Measurements from ENCODE around the gene KANSL1. TPM values are rescaled to one million over a fixed set of nuclear protein-coding genes. Genes with fewer than 3 reads are reported as not detected.
A peak's percentile ranks its signal among the peaks of the same experiment; 100 is the strongest.

Gene KANSL1
- polyA plus RNA-seq, 1 donor from 2014 or later, result 16.4 TPM

- no peaks in the 10 kb centered on the region for H3K36me3 Mint-ChIP-seq
- H3K4me3 Mint-ChIP-seq, result no peak overlapping the region
- no peaks in the 10 kb centered on the region for H3K9me3 Mint-ChIP-seq
- H3K27me3 Mint-ChIP-seq, result no peaks in the 10 kb centered on the region
- H3K27ac Mint-ChIP-seq, result no peak overlapping the region
- peaks cover 4 to 10% (median 5%) of the 10 kb centered on the region in 3 donors for H3K4me1 Mint-ChIP-seq
These were observed 136.4 kb downstream of the KANSL1 start for GRCh38 chr17:46056800-46057304.

- peaks cover 4 to 13% (median 6%) of the 10 kb centered on the region in 3 donors for H3K4me1 Mint-ChIP-seq
- no peak overlapping the region for H3K27ac Mint-ChIP-seq
- no peak overlapping the region for H3K4me3 Mint-ChIP-seq
- H3K9me3 Mint-ChIP-seq, result no peaks in the 10 kb centered on the region
- no peaks in the 10 kb centered on the region for H3K36me3 Mint-ChIP-seq
- no peaks in the 10 kb centered on the region for H3K27me3 Mint-ChIP-seq
These were observed 139.2 kb downstream of the KANSL1 start for GRCh38 chr17:46053911-46054534.

- Mint-ChIP-seq H3K9me3 (no peaks in the 10 kb centered on the region), H3K4me1 (peaks cover 4 to 6% (median 5%) of the 10 kb centered on the region in 3 donors), H3K27me3 (no peaks in the 10 kb centered on the region), H3K27ac (peak overlapping the region in 2 of 3 donors; percentile 42 to 43), H3K36me3 (peaks cover under 1% of the 10 kb centered on the region), H3K4me3 (no peak overlapping the region)
These were observed 143.6 kb downstream of the KANSL1 start for GRCh38 chr17:46049656-46050055.

- Mint-ChIP-seq H3K9me3 (no peaks in the 10 kb centered on the region), H3K27ac (no peak overlapping the region), H3K36me3 (peaks cover 2% of the 10 kb centered on the region)
These were observed 145.4 kb downstream of the KANSL1 start for GRCh38 chr17:46047856-46048255.

GRCh38 chr17:46047398-46047797 lies 145.8 kb downstream of the KANSL1 start:
- no peak overlapping the region for H3K27ac Mint-ChIP-seq
- H3K36me3 Mint-ChIP-seq, result peaks cover 2% of the 10 kb centered on the region

More at GRCh38 chr17:46047856-46048255, 145.4 kb downstream of the KANSL1 start:
- no peaks in the 10 kb centered on the region for H3K27me3 Mint-ChIP-seq
- peak overlapping the region in 1 of 4 donors; percentile 67 for H3K4me3 Mint-ChIP-seq
- H3K4me1 Mint-ChIP-seq, result peaks cover 2 to 5% (median 5%) of the 10 kb centered on the region in 3 donors

GRCh38 chr17:46046957-46047356 lies 146.3 kb downstream of the KANSL1 start:
- no peaks in the 10 kb centered on the region for H3K27me3 Mint-ChIP-seq
- peaks cover 2% of the 10 kb centered on the region for H3K36me3 Mint-ChIP-seq
- H3K4me1 Mint-ChIP-seq, result peaks cover 2 to 5% (median 3%) of the 10 kb centered on the region in 3 donors
- no peak overlapping the region for H3K4me3 Mint-ChIP-seq
- H3K9me3 Mint-ChIP-seq, result no peaks in the 10 kb centered on the region
- H3K27ac Mint-ChIP-seq, result peak overlapping the region in 1 of 3 donors; percentile 39

More at GRCh38 chr17:46047398-46047797, 145.8 kb downstream of the KANSL1 start:
- Mint-ChIP-seq H3K4me3 (no peak overlapping the region), H3K4me1 (peaks cover 2 to 5% (median 5%) of the 10 kb centered on the region in 3 donors), H3K27me3 (no peaks in the 10 kb centered on the region), H3K9me3 (no peaks in the 10 kb centered on the region)

GRCh38 chr17:46045639-46046038 lies 147.6 kb downstream of the KANSL1 start:
- H3K27ac Mint-ChIP-seq, result no peak overlapping the region
- H3K9me3 Mint-ChIP-seq, result no peaks in the 10 kb centered on the region
- no peaks in the 10 kb centered on the region for H3K27me3 Mint-ChIP-seq
- peaks cover 1 to 2% (median 2%) of the 10 kb centered on the region in 3 donors for H3K4me1 Mint-ChIP-seq
- H3K36me3 Mint-ChIP-seq, result peaks cover 2% of the 10 kb centered on the region
- no peak overlapping the region for H3K4me3 Mint-ChIP-seq

GRCh38 chr17:46044989-46045388 lies 148.2 kb downstream of the KANSL1 start:
- H3K9me3 Mint-ChIP-seq, result no peaks in the 10 kb centered on the region
- H3K36me3 Mint-ChIP-seq, result peaks cover 3% of the 10 kb centered on the region
- no peak overlapping the region for H3K4me3 Mint-ChIP-seq
- H3K27ac Mint-ChIP-seq, result peak overlapping the region in 2 of 3 donors; percentile 0
- H3K27me3 Mint-ChIP-seq, result no peaks in the 10 kb centered on the region
- peaks cover 2 to 6% (median 2%) of the 10 kb centered on the region in 3 donors for H3K4me1 Mint-ChIP-seq

GRCh38 chr17:46044286-46044928 lies 148.8 kb downstream of the KANSL1 start:
- Mint-ChIP-seq H3K9me3 (no peaks in the 10 kb centered on the region), H3K27me3 (no peaks in the 10 kb centered on the region), H3K36me3 (peaks cover 3% of the 10 kb centered on the region), H3K27ac (peak overlapping the region in 2 of 3 donors; percentile 0), H3K4me3 (peak overlapping the region in 1 of 4 donors; percentile 63), H3K4me1 (peaks cover 2 to 6% (median 2%) of the 10 kb centered on the region in 3 donors)

- no peak overlapping the region for H3K27ac Mint-ChIP-seq
- H3K9me3 Mint-ChIP-seq, result no peaks in the 10 kb centered on the region
- H3K27me3 Mint-ChIP-seq, result no peaks in the 10 kb centered on the region
- H3K4me3 Mint-ChIP-seq, result no peak overlapping the region
- H3K36me3 Mint-ChIP-seq, result peaks cover 3% of the 10 kb centered on the region
- peaks cover 2 to 6% (median 2%) of the 10 kb centered on the region in 3 donors for H3K4me1 Mint-ChIP-seq
These were observed 149.6 kb downstream of the KANSL1 start for GRCh38 chr17:46043606-46044005.

- Mint-ChIP-seq H3K4me1 (peaks cover 2 to 6% (median 5%) of the 10 kb centered on the region in 3 donors), H3K36me3 (peaks cover 6% of the 10 kb centered on the region), H3K4me3 (no peak overlapping the region), H3K27ac (no peak overlapping the region), H3K27me3 (no peaks in the 10 kb centered on the region), H3K9me3 (no peaks in the 10 kb centered on the region)
These were observed 150.3 kb downstream of the KANSL1 start for GRCh38 chr17:46042925-46043324.

GRCh38 chr17:46042246-46042645 lies 151.0 kb downstream of the KANSL1 start:
- H3K27me3 Mint-ChIP-seq, result no peaks in the 10 kb centered on the region
- peaks cover 2 to 6% (median 5%) of the 10 kb centered on the region in 3 donors for H3K4me1 Mint-ChIP-seq
- H3K9me3 Mint-ChIP-seq, result no peaks in the 10 kb centered on the region
- no peak overlapping the region for H3K4me3 Mint-ChIP-seq
- H3K36me3 Mint-ChIP-seq, result peaks cover 7% of the 10 kb centered on the region
- peak overlapping the region in 1 of 3 donors; percentile 14 for H3K27ac Mint-ChIP-seq

- Mint-ChIP-seq H3K4me1 (peaks cover 7 to 8% (median 7%) of the 10 kb centered on the region in 3 donors), H3K27me3 (no peaks in the 10 kb centered on the region), H3K27ac (peak overlapping the region in 1 of 3 donors; percentile 80), H3K4me3 (no peak overlapping the region), H3K36me3 (peaks cover 7% of the 10 kb centered on the region), H3K9me3 (no peaks in the 10 kb centered on the region)
These were observed 153.5 kb downstream of the KANSL1 start for GRCh38 chr17:46039592-46040186.

GRCh38 chr17:46038937-46039336 lies 154.3 kb downstream of the KANSL1 start:
- Mint-ChIP-seq H3K4me1 (peaks cover 5 to 14% (median 7%) of the 10 kb centered on the region in 3 donors), H3K27me3 (no peaks in the 10 kb centered on the region), H3K36me3 (peaks cover 5% of the 10 kb centered on the region), H3K4me3 (no peak overlapping the region), H3K9me3 (no peaks in the 10 kb centered on the region), H3K27ac (no peak overlapping the region)

GRCh38 chr17:46038414-46038813 lies 154.8 kb downstream of the KANSL1 start:
- peaks cover 5% of the 10 kb centered on the region for H3K36me3 Mint-ChIP-seq
- H3K4me3 Mint-ChIP-seq, result no peak overlapping the region
- H3K27me3 Mint-ChIP-seq, result no peaks in the 10 kb centered on the region
- H3K9me3 Mint-ChIP-seq, result no peaks in the 10 kb centered on the region
- H3K27ac Mint-ChIP-seq, result peak overlapping the region in 1 of 3 donors; percentile 80
- peaks cover 5 to 14% (median 7%) of the 10 kb centered on the region in 3 donors for H3K4me1 Mint-ChIP-seq

Measured in IgD-negative memory B cell (primary cell).